BE2C (cell line): ENCODE data around the gene SIPA1L3.

Experiments used
- DNase-seq: peaks from one replicate; pipeline ENCODE4 v3.0.0-alpha.2; 2020
- H3K27me3 ChIP-seq: fragments of 250-450 bp; sonication (Bioruptor Pico); 2 replicates; pipeline ENCODE4 v1.5.1; 2020; ENCODE audit warnings: mild to moderate bottlenecking
- H3K36me3 ChIP-seq: fragments of 250-450 bp; sonication (Bioruptor Pico); 2 replicates; pipeline ENCODE4 v1.5.1; 2020; ENCODE audit warnings: mild to moderate bottlenecking
- H3K4me1 ChIP-seq: fragments of 250-450 bp; sonication (Bioruptor Pico); 2 replicates; pipeline ENCODE4 v1.5.1; 2020
- H3K4me3 ChIP-seq: 2 replicates; pipeline ENCODE4 v1.5.1; 2011; ENCODE audit warnings: low read depth, low read length
- H3K9me3 ChIP-seq: fragments of 250-450 bp; sonication (Bioruptor Pico); 2 replicates; pipeline ENCODE4 v1.5.1; 2020
- TF ChIP-seq, protein P1 (sequence below): IDR thresholded peaks from 2 replicates; pipeline ENCODE4 v1.5.1; 2012; ENCODE audit warnings: mild to moderate bottlenecking, low read depth, low read length

The SIPA1L3 gene

GRCh38 chr19:38253788-38254187, 346.8 kb downstream of the SIPA1L3 start:
- no peaks in the 10 kb centered on the region; the same call in 1 of the 2 replicates for H3K27me3 ChIP-seq
- H3K4me1 ChIP-seq, result peaks cover 3% of the 10 kb centered on the region; the same call in 1 of the 2 replicates
- no peaks in the 10 kb centered on the region for H3K9me3 ChIP-seq
- TF ChIP-seq, protein P1, sequence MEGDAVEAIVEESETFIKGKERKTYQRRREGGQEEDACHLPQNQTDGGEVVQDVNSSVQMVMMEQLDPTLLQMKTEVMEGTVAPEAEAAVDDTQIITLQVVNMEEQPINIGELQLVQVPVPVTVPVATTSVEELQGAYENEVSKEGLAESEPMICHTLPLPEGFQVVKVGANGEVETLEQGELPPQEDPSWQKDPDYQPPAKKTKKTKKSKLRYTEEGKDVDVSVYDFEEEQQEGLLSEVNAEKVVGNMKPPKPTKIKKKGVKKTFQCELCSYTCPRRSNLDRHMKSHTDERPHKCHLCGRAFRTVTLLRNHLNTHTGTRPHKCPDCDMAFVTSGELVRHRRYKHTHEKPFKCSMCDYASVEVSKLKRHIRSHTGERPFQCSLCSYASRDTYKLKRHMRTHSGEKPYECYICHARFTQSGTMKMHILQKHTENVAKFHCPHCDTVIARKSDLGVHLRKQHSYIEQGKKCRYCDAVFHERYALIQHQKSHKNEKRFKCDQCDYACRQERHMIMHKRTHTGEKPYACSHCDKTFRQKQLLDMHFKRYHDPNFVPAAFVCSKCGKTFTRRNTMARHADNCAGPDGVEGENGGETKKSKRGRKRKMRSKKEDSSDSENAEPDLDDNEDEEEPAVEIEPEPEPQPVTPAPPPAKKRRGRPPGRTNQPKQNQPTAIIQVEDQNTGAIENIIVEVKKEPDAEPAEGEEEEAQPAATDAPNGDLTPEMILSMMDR, result no peak
- no peaks in the 10 kb centered on the region for H3K36me3 ChIP-seq
- H3K4me3 ChIP-seq, result no peak overlapping the region
- DNase-seq, result no peak

GRCh38 chr19:38255383-38256014, 348.5 kb downstream of the SIPA1L3 start:
- Histone ChIP-seq H3K4me3 (peak overlapping the region; percentile 43), H3K27me3 (no peaks in the 10 kb centered on the region; the same call in 1 of the 2 replicates), H3K36me3 (no peaks in the 10 kb centered on the region), H3K9me3 (no peaks in the 10 kb centered on the region), H3K4me1 (peaks cover 3% of the 10 kb centered on the region; the same call in 1 of the 2 replicates)
- TF ChIP-seq, protein P1, result no peak
- DNase-seq, result no peak
